Stimulated activated CD8-positive, alpha-beta memory T cell treated with anti-CD3 and anti-CD28 coated beads, Interleukin-7, amount 100 ng/mL, for 24 hours (primary cell): ENCODE measurements around the gene LCN6.
"Not testable (repeated sequence)": the region's sequence is repeated elsewhere in the genome, so short reads cannot be mapped to it uniquely, and the experiment has no call there.

Experiments used
- DNase-seq: peaks from one replicate; pipeline ENCODE4 v3.0.0-alpha.2; 2020; ENCODE audit warnings: low read depth

LCN6 gene

GRCh38 chr9:136759436-136760325 lies 11.4 kb upstream of the LCN6 start:
- DNase-seq = no peak

GRCh38 chr9:136759001-136759400 lies 10.7 kb upstream of the LCN6 start:
- no peak for DNase-seq

GRCh38 chr9:136757751-136758140 lies 9.4 kb upstream of the LCN6 start:
- DNase-seq = no peak

- DNase-seq = no peak
These were observed 9.0 kb upstream of the LCN6 start for GRCh38 chr9:136757328-136757727.

- DNase-seq = no peak
These were observed 8.5 kb upstream of the LCN6 start for GRCh38 chr9:136756836-136757235.

GRCh38 chr9:136756134-136756438 lies 7.8 kb upstream of the LCN6 start:
- DNase-seq = no peak

GRCh38 chr9:136755302-136756133 lies 7.2 kb upstream of the LCN6 start:
- DNase-seq = not testable (repeated sequence)

- DNase-seq = no peak
These were observed 6.4 kb upstream of the LCN6 start for GRCh38 chr9:136754626-136755301.

GRCh38 chr9:136754059-136754572 lies 5.8 kb upstream of the LCN6 start:
- no peak for DNase-seq

GRCh38 chr9:136753371-136754058 lies 5.2 kb upstream of the LCN6 start:
- DNase-seq = no peak

GRCh38 chr9:136751814-136752213 lies 3.5 kb upstream of the LCN6 start:
- DNase-seq = no peak

- no peak for DNase-seq
These were observed 2.9 kb upstream of the LCN6 start for GRCh38 chr9:136751244-136751643.

- DNase-seq = no peak
These were observed 2.2 kb upstream of the LCN6 start for GRCh38 chr9:136750526-136750925.

GRCh38 chr9:136748666-136749611 lies 614 bp upstream of the LCN6 start:
- DNase-seq = no peak

- no peak for DNase-seq
These were observed 914 bp downstream of the LCN6 start for GRCh38 chr9:136747161-136748060.

GRCh38 chr9:136746621-136747020 lies 1.7 kb downstream of the LCN6 start:
- DNase-seq = no peak

GRCh38 chr9:136746155-136746490 lies 2.2 kb downstream of the LCN6 start:
- no peak for DNase-seq

GRCh38 chr9:136745389-136746154 lies 2.8 kb downstream of the LCN6 start:
- DNase-seq = no peak

GRCh38 chr9:136744773-136745172 lies 3.6 kb downstream of the LCN6 start:
- no peak for DNase-seq
